ENCODE results near the gene DGKD.

Gene DGKD

GRCh38 chr2:233349005-233349998 is 5.0 kb upstream of the DGKD start:
- Histone ChIP-seq H3K4me2 (ENCODE audit: insufficient read depth, low read length) (no peak overlapping the region), H3K27ac (ENCODE audit: low read length) (no peak overlapping the region), H3K36me3 (ENCODE audit: insufficient read depth, low read length) (no peaks in the 10 kb centered on the region), H3K9me3 (ENCODE audit: insufficient read depth, low read length, severe bottlenecking) (no peaks in the 10 kb centered on the region), H3K4me3 (ENCODE audit: low read depth in 1 of 2, low read length in 2 of 2) (no peak overlapping the region), H3K9ac (ENCODE audit: low read depth, low read length) (no peak overlapping the region), H3K27me3 (ENCODE audit: insufficient read depth, low read length, poor library complexity) (peaks cover 3% of the 10 kb centered on the region), H3K4me1 (ENCODE audit: insufficient read depth, low read length) (peaks cover 7% of the 10 kb centered on the region), H4K20me1 (ENCODE audit: insufficient read depth, low read length) (no peaks in the 10 kb centered on the region), H2AFZ (ENCODE audit: low read depth, low read length) (no peak overlapping the region), H3K79me2 (ENCODE audit: insufficient read depth, low read length) (no peaks in the 10 kb centered on the region)
- ATAC-seq (ENCODE audit: insufficient read depth, low read depth) (no peak), DNase-seq (no peak)
- no peak for TF ChIP-seq EZH2 (IDR thresholded peaks at IDR 0.05; ENCODE audit: borderline replicate concordance, low read depth, low read length, severe bottlenecking)
- TF ChIP-seq CTCF (IDR thresholded peaks at IDR 0.05; ENCODE audit: borderline replicate concordance, extremely low read depth, low read length, poor library complexity, severe bottlenecking), result no peak

- H3K79me2 ChIP-seq (ENCODE audit: insufficient read depth, low read length), result peaks cover 8% of the 10 kb centered on the region
- no peaks in the 10 kb centered on the region for H3K9me3 ChIP-seq (ENCODE audit: insufficient read depth, low read length, severe bottlenecking)
- ATAC-seq (ENCODE audit: insufficient read depth, low read depth) (no peak), DNase-seq (no peak)
- peaks cover 16% of the 10 kb centered on the region for H3K4me1 ChIP-seq (ENCODE audit: insufficient read depth, low read length)
- no peak overlapping the region for H3K27ac ChIP-seq (ENCODE audit: low read length)
- no peak overlapping the region for H3K9ac ChIP-seq (ENCODE audit: low read depth, low read length)
- peaks cover 6% of the 10 kb centered on the region; the same call in 1 of the 2 replicates for H4K20me1 ChIP-seq (ENCODE audit: insufficient read depth, low read length)
- TF ChIP-seq CTCF (IDR thresholded peaks at IDR 0.05; ENCODE audit: borderline replicate concordance, extremely low read depth, low read length, poor library complexity, severe bottlenecking), result no peak
- no peak for TF ChIP-seq EZH2 (IDR thresholded peaks at IDR 0.05; ENCODE audit: borderline replicate concordance, low read depth, low read length, severe bottlenecking)
- H3K4me2 ChIP-seq (ENCODE audit: insufficient read depth, low read length), result no peak overlapping the region
- H3K4me3 ChIP-seq (ENCODE audit: low read depth in 1 of 2, low read length in 2 of 2), result no peak overlapping the region
- peaks cover 3% of the 10 kb centered on the region for H3K27me3 ChIP-seq (ENCODE audit: insufficient read depth, low read length, poor library complexity)
- no peak overlapping the region for H2AFZ ChIP-seq (ENCODE audit: low read depth, low read length)
- no peaks in the 10 kb centered on the region for H3K36me3 ChIP-seq (ENCODE audit: insufficient read depth, low read length)
Measured at GRCh38 chr2:233350708-233351107, 3.6 kb upstream of the DGKD start.

GRCh38 chr2:233351423-233351822 is 2.9 kb upstream of the DGKD start:
- Histone ChIP-seq H3K4me3 (ENCODE audit: low read depth in 1 of 2, low read length in 2 of 2) (no peak overlapping the region), H3K9ac (ENCODE audit: low read depth, low read length) (no peak overlapping the region), H3K4me2 (ENCODE audit: insufficient read depth, low read length) (no peak overlapping the region), H3K79me2 (ENCODE audit: insufficient read depth, low read length) (peaks cover 16% of the 10 kb centered on the region), H4K20me1 (ENCODE audit: insufficient read depth, low read length) (peaks cover 8% of the 10 kb centered on the region; the same call in 1 of the 2 replicates), H3K36me3 (ENCODE audit: insufficient read depth, low read length) (no peaks in the 10 kb centered on the region), H3K27ac (ENCODE audit: low read length) (no peak overlapping the region), H3K27me3 (ENCODE audit: insufficient read depth, low read length, poor library complexity) (peaks cover under 1% of the 10 kb centered on the region), H2AFZ (ENCODE audit: low read depth, low read length) (no peak overlapping the region), H3K4me1 (ENCODE audit: insufficient read depth, low read length) (peaks cover 23% of the 10 kb centered on the region), H3K9me3 (ENCODE audit: insufficient read depth, low read length, severe bottlenecking) (no peaks in the 10 kb centered on the region)
- ATAC-seq (ENCODE audit: insufficient read depth, low read depth), result no peak
- TF ChIP-seq CTCF (IDR thresholded peaks at IDR 0.05; ENCODE audit: borderline replicate concordance, extremely low read depth, low read length, poor library complexity, severe bottlenecking) (no peak), EZH2 (IDR thresholded peaks at IDR 0.05; ENCODE audit: borderline replicate concordance, low read depth, low read length, severe bottlenecking) (no peak)
- DNase-seq, result no peak
